Measurements from ENCODE around the gene PAWR. TPM values are rescaled to one million over a fixed set of nuclear protein-coding genes. Genes with fewer than 3 reads are reported as not detected.
"Not testable (repeated sequence)": the region's sequence is repeated elsewhere in the genome, so short reads cannot be mapped to it uniquely, and the experiment has no call there.

The PAWR gene
- total and polyA plus RNA-seq, 2 of the 13 experiments (the other 11 are each of a cell fraction or from before 2014, with no cell fraction given) = 29.1 to 36.1 TPM

- in situ Hi-C loops (cut with HindIII; ENCODE audit: extremely low pct_ligation_motif_present, low pct_unique_long_range_greater_than_20kb); POLR2A ChIA-PET: not testable (repeated sequence)
- peaks cover 68% of the 10 kb centered on the region for H3K79me2 ChIP-seq (ENCODE audit: insufficient read depth, low read length)
Observed at GRCh38 chr12:79626735-79627134, 64.0 kb downstream of the PAWR start.

GRCh38 chr12:79624378-79624777 lies 66.4 kb downstream of the PAWR start:
- ATAC-seq = no peak
- H3K4me2 ChIP-seq (ENCODE audit: low read depth, low read length) = no peak overlapping the region
- peaks cover 5% of the 10 kb centered on the region for H3K4me1 ChIP-seq (ENCODE audit: insufficient read depth, low read length)
- ChIA-PET CTCF (ENCODE audit: low intra/inter-chr PET ratio, low total read pairs) (no interaction called here), POLR2A (no interaction called here)
- 93% methylated on average over 2 of the region's 2 CpGs for WGBS (ENCODE audit: low lambda C conversion rate)
- peaks cover 50% of the 10 kb centered on the region for H3K79me2 ChIP-seq (ENCODE audit: insufficient read depth, low read length)
- no TSS peak for BruUV-seq (replicated peaks)
- in situ Hi-C loops (cut with HindIII; ENCODE audit: extremely low pct_ligation_motif_present, low pct_unique_long_range_greater_than_20kb) (no loop called here), intact Hi-C loops (cut with micrococcal nuclease; ENCODE audit: unreplicated experiment) (no loop called here)
- H3K36me3 ChIP-seq (replicated peaks in 1 of 2; ENCODE audit: control insufficient read depth in 1 of 2, insufficient read depth in 2 of 2, low read length in 2 of 2) = peaks cover 8 to 13% of the 10 kb centered on the region in 2 experiments
- no peaks in the 10 kb centered on the region for H3K27me3 ChIP-seq (ENCODE audit: control insufficient read depth in 1 of 2, insufficient read depth in 2 of 2, low read length in 2 of 2)
- no peak overlapping the region for H3K4me3 ChIP-seq (replicated peaks in 1 of 3; ENCODE audit: insufficient read depth in 1 of 3, low read depth in 2 of 3, low read length in 3 of 3)
- no peak for TF ChIP-seq SIX4 (CRISPR knock-in tag; IDR thresholded peaks at IDR 0.05)
- TF ChIP-seq ZNF234 (CRISPR knock-in tag; conservative IDR thresholded peaks at IDR 0.05) = no peak
- no peak for DNase-seq (ENCODE audit: low spot score)
- H3K9ac ChIP-seq (ENCODE audit: insufficient read depth, low read depth, low read length) = no peak overlapping the region
- no peak overlapping the region for H3K27ac ChIP-seq (ENCODE audit: extremely low read length, insufficient read depth, low read length)
- FAIRE-seq = no peak
- peaks cover 21% of the 10 kb centered on the region; the same call in 1 of the 2 replicates for H4K20me1 ChIP-seq (ENCODE audit: insufficient read depth, low read length)
- H2AFZ ChIP-seq (ENCODE audit: low read length) = no peak overlapping the region
- no peaks in the 10 kb centered on the region for H3K9me3 ChIP-seq (ENCODE audit: low read length)

More at GRCh38 chr12:79626735-79627134, 64.0 kb downstream of the PAWR start:
- H3K4me3 ChIP-seq (replicated peaks in 1 of 3; ENCODE audit: insufficient read depth in 1 of 3, low read depth in 2 of 3, low read length in 3 of 3); BruUV-seq (replicated peaks); H2AFZ ChIP-seq (ENCODE audit: low read length); H3K27me3 ChIP-seq (ENCODE audit: control insufficient read depth in 1 of 2, insufficient read depth in 2 of 2, low read length in 2 of 2); H3K4me2 ChIP-seq (ENCODE audit: low read depth, low read length); FAIRE-seq; H3K27ac ChIP-seq (ENCODE audit: extremely low read length, insufficient read depth, low read length); ATAC-seq; H3K9me3 ChIP-seq (ENCODE audit: low read length); DNase-seq (ENCODE audit: low spot score); H3K36me3 ChIP-seq (replicated peaks in 1 of 2; ENCODE audit: control insufficient read depth in 1 of 2, insufficient read depth in 2 of 2, low read length in 2 of 2); intact Hi-C loops (cut with micrococcal nuclease; ENCODE audit: unreplicated experiment); CTCF ChIA-PET (ENCODE audit: low intra/inter-chr PET ratio, low total read pairs); H3K9ac ChIP-seq (ENCODE audit: insufficient read depth, low read depth, low read length): not testable (repeated sequence)
- H3K4me1 ChIP-seq (ENCODE audit: insufficient read depth, low read length) = peaks cover 17% of the 10 kb centered on the region
- 91% methylated on average over 7 of the region's 7 CpGs for WGBS (ENCODE audit: low lambda C conversion rate)
- H4K20me1 ChIP-seq (ENCODE audit: insufficient read depth, low read length) = peaks cover 25% of the 10 kb centered on the region; the same call in 1 of the 2 replicates
